ENCODE measurements around the gene PHLPP2. TPM values are rescaled to one million over a fixed set of nuclear protein-coding genes. Genes with fewer than 3 reads are reported as not detected.
"Not testable (repeated sequence)": the region's sequence is repeated elsewhere in the genome, so short reads cannot be mapped to it uniquely, and the experiment has no call there.

PHLPP2 gene
- polyA plus RNA-seq, 3 donors, result 7.6 to 10.7 (median 10.2) TPM

- peak; percentile 78 for DNase-seq
Observed at GRCh38 chr16:71723537-71724319, 773 bp downstream of the PHLPP2 start.

- DNase-seq, result peak; percentile 79
Observed at GRCh38 chr16:71722801-71723536, 1.5 kb downstream of the PHLPP2 start.

GRCh38 chr16:71721066-71721740, 3.3 kb downstream of the PHLPP2 start:
- DNase-seq, result no peak

- DNase-seq, result no peak
Observed at GRCh38 chr16:71712501-71712900, 12.0 kb downstream of the PHLPP2 start.

GRCh38 chr16:71711789-71712188, 12.7 kb downstream of the PHLPP2 start:
- no peak for DNase-seq

- no peak for DNase-seq
Observed at GRCh38 chr16:71709229-71709781, 15.2 kb downstream of the PHLPP2 start.

GRCh38 chr16:71708696-71709095, 15.8 kb downstream of the PHLPP2 start:
- DNase-seq, result no peak

GRCh38 chr16:71707199-71707598, 17.3 kb downstream of the PHLPP2 start:
- no peak for DNase-seq

GRCh38 chr16:71706046-71706445, 18.5 kb downstream of the PHLPP2 start:
- no peak for DNase-seq

- DNase-seq, result no peak
Observed at GRCh38 chr16:71703333-71703732, 21.2 kb downstream of the PHLPP2 start.

GRCh38 chr16:71700831-71701230, 23.7 kb downstream of the PHLPP2 start:
- no peak for DNase-seq

GRCh38 chr16:71698491-71698890, 26.0 kb downstream of the PHLPP2 start:
- no peak for DNase-seq

- DNase-seq, result no peak
Observed at GRCh38 chr16:71693164-71693563, 31.3 kb downstream of the PHLPP2 start.

GRCh38 chr16:71689901-71690300, 34.6 kb downstream of the PHLPP2 start:
- no peak for DNase-seq

GRCh38 chr16:71687861-71688260, 36.6 kb downstream of the PHLPP2 start:
- no peak for DNase-seq

GRCh38 chr16:71684280-71684679, 40.2 kb downstream of the PHLPP2 start:
- not testable (repeated sequence) for DNase-seq

- DNase-seq, result no peak
Observed at GRCh38 chr16:71681360-71681759, 43.1 kb downstream of the PHLPP2 start.

- no peak for DNase-seq
Observed at GRCh38 chr16:71676236-71676635, 48.3 kb downstream of the PHLPP2 start.

GRCh38 chr16:71675380-71675779, 49.1 kb downstream of the PHLPP2 start:
- DNase-seq, result no peak

GRCh38 chr16:71674229-71674628, 50.3 kb downstream of the PHLPP2 start:
- DNase-seq, result no peak

- no peak for DNase-seq
Observed at GRCh38 chr16:71673582-71673973, 50.9 kb downstream of the PHLPP2 start.

- no peak for DNase-seq
Observed at GRCh38 chr16:71672803-71673581, 51.5 kb downstream of the PHLPP2 start.

Data from renal pelvis (tissue), 4 donors.